ENCODE measurements around the gene XKR8.

GRCh38 chr1:27967106-27967883 is 7.5 kb downstream of the XKR8 start:
- TF ChIP-seq POLR2A (IDR thresholded peaks at IDR 0.05) (no peak), CTCF (IDR thresholded peaks at IDR 0.05) (no peak), POLR2AphosphoS5 (IDR thresholded peaks at IDR 0.05) (no peak), EP300 (IDR thresholded peaks at IDR 0.05) (no peak)

All from gastroesophageal sphincter (tissue), 3 donors.